OCI-LY7 (cell line): Measurements from ENCODE around the gene TES. TPM values are rescaled to one million over a fixed set of nuclear protein-coding genes. Genes with fewer than 3 reads are reported as not detected.

ENCODE experiments used
- BruUV-seq: library from RNA; stranded (reverse); fragments of 400-500 nt; replicated peaks from 2 replicates; lab custom pipeline; 2021; lab: Mats Ljungman, UMichigan
- CTCF ChIA-PET: fragments of 300-600 bp; sonication (Branson Sonifier 250); formaldehyde crosslinking; loops from one replicate; lab custom pipeline; 2022; ENCODE audit warnings: antibody characterized with exemption; ENCODE audit not compliant: unreplicated experiment; lab: Charles Lee
- POLR2A ChIA-PET: fragments of 300-600 bp; sonication (Branson Sonifier 250); formaldehyde crosslinking; loops from one replicate; lab custom pipeline; 2022; ENCODE audit warnings: antibody characterized with exemption; lab: Charles Lee
- DNase-seq: peaks from one replicate; pipeline ENCODE4 v3.0.0-alpha.2; 2015; ENCODE audit warnings: low spot score
- H2AFZ ChIP-seq: fragments of 200-600 bp; sonication (generic), shearing (Covaris generic); 2 replicates; pipeline ENCODE4 v1.6.1; 2014; ENCODE audit warnings: mild to moderate bottlenecking, antibody characterized with exemption, low read length, moderate library complexity
- H3K27ac ChIP-seq: fragments of 200-600 bp; sonication (generic); 2 replicates; pipeline ENCODE4 v1.5.1; 2014; ENCODE audit warnings: mixed run types, low read depth, mild to moderate bottlenecking, moderate library complexity, low read length, inconsistent platforms; ENCODE audit not compliant: poor library complexity, severe bottlenecking
- H3K36me3 ChIP-seq: fragments of 200-600 bp; sonication (generic); 2 replicates; pipeline ENCODE4 v1.6.1; 2014; ENCODE audit warnings: mild to moderate bottlenecking, antibody characterized with exemption, low read length, moderate library complexity, mixed read lengths; ENCODE audit not compliant: insufficient read depth
- H3K4me1 ChIP-seq: fragments of 200-600 bp; sonication (generic); 2 replicates; pipeline ENCODE4 v1.5.1; 2014; ENCODE audit warnings: mild to moderate bottlenecking, low read length; ENCODE audit not compliant: insufficient read depth, poor library complexity, severe bottlenecking
- H3K4me2 ChIP-seq: fragments of 200-600 bp; sonication (generic); 2 replicates; pipeline ENCODE4 v1.6.1; 2014; ENCODE audit warnings: mild to moderate bottlenecking, low read length
- H3K4me3 ChIP-seq: fragments of 200-600 bp; sonication (generic); 2 replicates; pipeline ENCODE4 v1.5.1; 2014; ENCODE audit warnings: mild to moderate bottlenecking, low read depth, low read length; ENCODE audit not compliant: poor library complexity, severe bottlenecking
- H3K79me2 ChIP-seq: fragments of 200-600 bp; sonication (generic); 2 replicates; pipeline ENCODE4 v1.6.1; 2016; ENCODE audit warnings: low read depth, mild to moderate bottlenecking, low read length, moderate library complexity, mixed read lengths; ENCODE audit not compliant: insufficient read depth
- H3K9me2 ChIP-seq: fragments of 200-600 bp; sonication (generic); 2 replicates; pipeline ENCODE4 v1.6.1; 2016; ENCODE audit warnings: mild to moderate bottlenecking, low read length, mixed read lengths; ENCODE audit not compliant: insufficient read depth
- H3K9me3 ChIP-seq: fragments of 200-600 bp; sonication (generic); 2 replicates; pipeline ENCODE4 v1.6.1; 2014; ENCODE audit warnings: mild to moderate bottlenecking, mixed run types, low read length, mixed read lengths
- H4K20me1 ChIP-seq: fragments of 200-600 bp; sonication (generic); 2 replicates; pipeline ENCODE4 v1.6.1; 2014; ENCODE audit warnings: mild to moderate bottlenecking, antibody characterized with exemption, low read length, moderate library complexity, mixed read lengths; ENCODE audit not compliant: insufficient read depth
- CTCF ChIP-seq: fragments of 200-600 bp; sonication (generic); conservative IDR thresholded peaks from 2 replicates; pipeline ENCODE4 v1.5.1; 2014; ENCODE audit warnings: mild to moderate bottlenecking, antibody characterized with exemption, low read length, moderate library complexity, mixed read lengths
- EZH2phosphoT487 ChIP-seq: fragments of 200-600 bp; sonication (generic); IDR thresholded peaks from 2 replicates; pipeline ENCODE4 v1.6.1; 2018; ENCODE audit warnings: low read depth, borderline replicate concordance, mild to moderate bottlenecking, mixed run types, antibody characterized with exemption, low read length, moderate library complexity, mixed read lengths
- intact Hi-C: fragments of 100-400 bp; cut with micrococcal nuclease; formaldehyde crosslinking; loops from one replicate; pipeline ENCODE4 v1.10.0; 2022; ENCODE audit not compliant: unreplicated experiment
- total RNA-seq, 2 experiments: library from RNA; depleted of rRNA in 1 of 2; stranded (reverse); fragments of >200 nt in 1 of 2; shearing (Covaris generic) in 1 of 2; gene quantifications; 2 replicates each; pipeline ENCODE4 v1.2.3, GENCODE V29; 2014 to 2022

TES gene
- total RNA-seq, 2 experiments from 2014 or later, result not detected

GRCh38 chr7:116280803-116281202 lies 70.5 kb downstream of the TES start:
- no peaks in the 10 kb centered on the region for H3K9me3 ChIP-seq
- no TSS peak for BruUV-seq
- H3K79me2 ChIP-seq, result no peaks in the 10 kb centered on the region
- no peak overlapping the region for H3K4me2 ChIP-seq
- H3K4me1 ChIP-seq, result no peaks in the 10 kb centered on the region
- no peaks in the 10 kb centered on the region for H4K20me1 ChIP-seq
- POLR2A ChIA-PET, result interaction anchor here (0.6 to 1.3 kb wide), 2 partner anchors 9 to 166 kb away, joined by 3 to 5 read pairs; no protein-coding TSS in a partner anchor
- DNase-seq, result no peak
- no peak overlapping the region for H2AFZ ChIP-seq
- TF ChIP-seq CTCF, result no peak
- no peak for TF ChIP-seq EZH2phosphoT487
- CTCF ChIA-PET, result no interaction called here
- intact Hi-C loops, result no loop called here
- H3K27ac ChIP-seq, result no peak overlapping the region
- no peak overlapping the region for H3K4me3 ChIP-seq
- H3K36me3 ChIP-seq, result no peaks in the 10 kb centered on the region
- H3K9me2 ChIP-seq, result no peaks in the 10 kb centered on the region

GRCh38 chr7:116283595-116284204 lies 73.4 kb downstream of the TES start:
- Histone ChIP-seq H3K9me2 (no peaks in the 10 kb centered on the region), H3K9me3 (no peaks in the 10 kb centered on the region), H3K36me3 (no peaks in the 10 kb centered on the region), H4K20me1 (no peaks in the 10 kb centered on the region), H2AFZ (no peak overlapping the region), H3K27ac (no peak overlapping the region), H3K4me3 (no peak overlapping the region), H3K4me1 (no peaks in the 10 kb centered on the region), H3K4me2 (no peak overlapping the region), H3K79me2 (no peaks in the 10 kb centered on the region)
- CTCF ChIA-PET, result no interaction called here
- no TSS peak for BruUV-seq
- POLR2A ChIA-PET, result interaction anchor here (0.6 kb wide), 1 partner anchor 33 kb away, joined by 3 read pairs; no protein-coding TSS in a partner anchor
- intact Hi-C loops, result no loop called here
- TF ChIP-seq EZH2phosphoT487 (no peak), CTCF (no peak)
- no peak for DNase-seq

- H3K4me1 ChIP-seq, result no peaks in the 10 kb centered on the region
- POLR2A ChIA-PET, result interaction anchor here (0.6 kb wide), 1 partner anchor 33 kb away, joined by 3 read pairs; no protein-coding TSS in a partner anchor
- DNase-seq, result no peak
- H3K79me2 ChIP-seq, result no peaks in the 10 kb centered on the region
- no peak for TF ChIP-seq EZH2phosphoT487
- TF ChIP-seq CTCF, result no peak
- H3K9me3 ChIP-seq, result no peaks in the 10 kb centered on the region
- H3K36me3 ChIP-seq, result no peaks in the 10 kb centered on the region
- no peak overlapping the region for H3K4me2 ChIP-seq
- no peak overlapping the region for H3K4me3 ChIP-seq
- H3K27ac ChIP-seq, result no peak overlapping the region
- H2AFZ ChIP-seq, result no peak overlapping the region
- H4K20me1 ChIP-seq, result no peaks in the 10 kb centered on the region
- CTCF ChIA-PET, result no interaction called here
- intact Hi-C loops, result no loop called here
- BruUV-seq, result no TSS peak
- H3K9me2 ChIP-seq, result no peaks in the 10 kb centered on the region
Measured at GRCh38 chr7:116284390-116284789, 74.1 kb downstream of the TES start.
